ENCODE measurements around the gene LAMB3.

DNA sequence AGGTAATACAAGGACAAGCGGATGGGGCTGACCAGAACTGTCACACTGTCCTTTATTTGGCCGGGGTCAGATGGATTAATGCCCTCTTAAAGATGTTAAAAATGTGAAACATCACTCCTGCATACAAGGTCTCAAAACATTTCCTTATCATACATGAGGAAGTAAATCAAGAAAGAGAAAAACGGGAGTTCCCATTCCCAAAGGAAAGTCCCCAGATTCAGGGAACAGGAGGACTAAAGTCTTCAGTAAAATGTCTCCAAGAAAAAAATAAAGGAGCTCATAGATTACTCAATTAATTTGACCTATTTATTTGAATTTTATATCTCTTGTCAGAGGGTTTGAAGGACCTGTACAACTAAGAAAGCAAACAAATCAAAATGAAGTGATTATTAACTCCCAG, 39.0 kb upstream of the LAMB3 start:
- TF ChIP-seq, protein P1, sequence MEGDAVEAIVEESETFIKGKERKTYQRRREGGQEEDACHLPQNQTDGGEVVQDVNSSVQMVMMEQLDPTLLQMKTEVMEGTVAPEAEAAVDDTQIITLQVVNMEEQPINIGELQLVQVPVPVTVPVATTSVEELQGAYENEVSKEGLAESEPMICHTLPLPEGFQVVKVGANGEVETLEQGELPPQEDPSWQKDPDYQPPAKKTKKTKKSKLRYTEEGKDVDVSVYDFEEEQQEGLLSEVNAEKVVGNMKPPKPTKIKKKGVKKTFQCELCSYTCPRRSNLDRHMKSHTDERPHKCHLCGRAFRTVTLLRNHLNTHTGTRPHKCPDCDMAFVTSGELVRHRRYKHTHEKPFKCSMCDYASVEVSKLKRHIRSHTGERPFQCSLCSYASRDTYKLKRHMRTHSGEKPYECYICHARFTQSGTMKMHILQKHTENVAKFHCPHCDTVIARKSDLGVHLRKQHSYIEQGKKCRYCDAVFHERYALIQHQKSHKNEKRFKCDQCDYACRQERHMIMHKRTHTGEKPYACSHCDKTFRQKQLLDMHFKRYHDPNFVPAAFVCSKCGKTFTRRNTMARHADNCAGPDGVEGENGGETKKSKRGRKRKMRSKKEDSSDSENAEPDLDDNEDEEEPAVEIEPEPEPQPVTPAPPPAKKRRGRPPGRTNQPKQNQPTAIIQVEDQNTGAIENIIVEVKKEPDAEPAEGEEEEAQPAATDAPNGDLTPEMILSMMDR (IDR thresholded peaks at IDR 0.05): no peak
- TF ChIP-seq EZH2 (IDR thresholded peaks at IDR 0.05) (no peak), EZH2phosphoT487 (IDR thresholded peaks at IDR 0.05) (no peak)
